Endometrium (tissue), 2 donors: ENCODE data around the gene MFSD11.
"Not testable (repeated sequence)": the region's sequence is repeated elsewhere in the genome, so short reads cannot be mapped to it uniquely, and the experiment has no call there.

Experiments used
- FAIRE-seq: peaks from 2 replicates; lab custom pipeline; 2012; peaks lifted over from hg19 to GRCh38; lab: Jason Lieb, UNC
- donor health status: control.
- donor health status: control.

Gene MFSD11

DNA sequence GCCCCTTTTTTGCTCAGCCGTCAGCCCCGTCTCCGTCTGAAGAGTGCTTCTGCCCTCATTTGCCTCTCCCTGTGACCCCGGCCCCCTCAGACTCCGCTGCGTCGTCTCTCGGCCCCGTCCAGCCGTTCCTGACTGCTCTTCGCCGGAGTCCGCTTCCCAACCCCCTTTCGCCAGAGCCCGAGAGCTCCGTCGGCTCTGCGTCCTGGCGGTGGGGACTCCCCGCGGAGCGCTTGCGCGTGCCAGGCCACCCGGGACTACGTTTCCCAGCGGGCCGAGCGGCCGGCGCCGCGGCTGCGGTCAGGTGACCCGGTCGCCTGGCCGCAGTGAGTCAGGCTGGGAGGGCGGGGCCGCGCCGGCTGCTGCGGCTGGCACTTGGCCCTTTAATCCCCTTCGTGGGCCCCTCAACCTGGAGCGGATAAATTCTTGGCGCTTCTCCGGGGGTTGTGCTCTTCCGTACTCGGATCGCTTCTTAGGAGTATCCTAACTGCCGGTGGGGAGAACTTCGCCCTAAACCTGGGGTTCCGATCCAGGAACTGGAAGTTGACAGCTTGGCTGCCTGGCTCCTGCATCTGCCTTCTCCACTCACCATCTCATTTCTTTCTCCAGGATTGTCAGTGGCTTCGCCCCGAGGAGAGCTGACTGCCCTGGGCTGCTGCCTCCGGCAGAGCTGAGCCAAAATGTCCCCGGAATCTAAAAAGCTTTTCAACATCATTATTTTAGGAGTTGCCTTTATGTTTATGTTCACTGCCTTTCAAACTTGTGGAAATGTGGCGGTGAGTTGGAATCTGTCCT, at the start of gene MFSD11:
TSS of gene MFSD11 (plus strand) at position 444 of the 792 bp plus-strand sequence. CDS start at position 678, 234 bp downstream.
- FAIRE-seq = no peak

GRCh38 chr17:76688165-76688622, 49.7 kb upstream of the MFSD11 start:
- no peak for FAIRE-seq

DNA sequence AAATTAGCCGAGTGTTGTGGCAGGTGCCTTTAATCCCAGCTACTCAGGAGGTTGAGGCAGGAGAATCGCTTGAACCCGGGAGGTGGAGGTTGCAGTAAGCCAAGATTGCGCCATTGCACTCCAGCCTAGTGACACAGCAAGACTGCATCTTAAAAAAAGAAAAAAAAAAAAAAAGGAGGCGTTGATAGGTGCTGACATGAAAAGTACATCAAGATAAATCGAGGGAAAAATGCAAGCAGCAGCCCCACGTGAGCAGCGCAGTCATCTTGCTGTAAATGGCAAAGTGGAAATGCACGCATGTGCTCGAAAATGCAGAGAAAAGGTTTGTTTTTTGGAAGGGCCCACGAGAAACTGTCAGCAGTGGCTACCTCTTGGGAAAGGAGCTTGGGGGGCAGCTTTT, 48.1 kb upstream of the MFSD11 start:
- no peak for FAIRE-seq

- no peak for FAIRE-seq
Observed at GRCh38 chr17:76690596-76691280, 47.2 kb upstream of the MFSD11 start.

DNA sequence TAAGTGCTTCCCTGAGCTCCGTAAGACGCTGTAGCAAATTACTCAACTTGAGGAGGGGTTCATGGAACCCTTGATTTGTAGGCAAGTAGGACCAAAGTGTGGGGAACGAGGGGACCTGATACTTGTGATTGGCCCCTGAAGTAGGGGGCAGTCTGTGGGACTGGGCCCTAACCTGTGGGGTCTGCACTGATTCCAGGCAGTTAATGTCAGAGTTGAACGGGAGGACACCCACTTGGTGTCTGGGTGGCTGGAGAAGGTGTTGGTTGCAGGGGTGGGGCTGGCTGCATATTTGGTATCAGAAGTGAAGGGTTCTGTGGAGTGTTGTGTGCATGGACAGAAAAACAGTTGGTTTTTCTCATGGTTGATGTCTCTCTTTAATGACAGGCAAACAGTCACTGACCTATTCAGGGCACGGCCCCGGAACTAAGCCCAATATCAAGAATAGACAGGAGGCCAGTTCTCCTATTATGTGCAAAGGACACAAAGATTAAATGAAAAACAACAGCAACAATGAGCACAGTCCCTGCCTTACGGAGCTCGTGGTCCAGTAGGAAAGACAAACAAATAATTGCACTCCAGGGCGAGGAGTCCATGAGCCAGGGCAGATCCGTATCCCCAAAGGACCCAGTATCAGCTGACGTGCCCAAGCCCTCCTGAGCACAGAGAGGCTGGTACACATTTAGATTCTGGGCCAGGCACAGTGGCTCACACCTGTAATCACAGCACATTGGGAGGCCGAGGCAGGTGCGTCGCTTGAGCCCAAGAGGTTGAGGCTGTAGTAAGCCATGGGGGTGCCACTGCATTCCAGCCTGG, 46.3 kb upstream of the MFSD11 start:
- FAIRE-seq = no peak

DNA sequence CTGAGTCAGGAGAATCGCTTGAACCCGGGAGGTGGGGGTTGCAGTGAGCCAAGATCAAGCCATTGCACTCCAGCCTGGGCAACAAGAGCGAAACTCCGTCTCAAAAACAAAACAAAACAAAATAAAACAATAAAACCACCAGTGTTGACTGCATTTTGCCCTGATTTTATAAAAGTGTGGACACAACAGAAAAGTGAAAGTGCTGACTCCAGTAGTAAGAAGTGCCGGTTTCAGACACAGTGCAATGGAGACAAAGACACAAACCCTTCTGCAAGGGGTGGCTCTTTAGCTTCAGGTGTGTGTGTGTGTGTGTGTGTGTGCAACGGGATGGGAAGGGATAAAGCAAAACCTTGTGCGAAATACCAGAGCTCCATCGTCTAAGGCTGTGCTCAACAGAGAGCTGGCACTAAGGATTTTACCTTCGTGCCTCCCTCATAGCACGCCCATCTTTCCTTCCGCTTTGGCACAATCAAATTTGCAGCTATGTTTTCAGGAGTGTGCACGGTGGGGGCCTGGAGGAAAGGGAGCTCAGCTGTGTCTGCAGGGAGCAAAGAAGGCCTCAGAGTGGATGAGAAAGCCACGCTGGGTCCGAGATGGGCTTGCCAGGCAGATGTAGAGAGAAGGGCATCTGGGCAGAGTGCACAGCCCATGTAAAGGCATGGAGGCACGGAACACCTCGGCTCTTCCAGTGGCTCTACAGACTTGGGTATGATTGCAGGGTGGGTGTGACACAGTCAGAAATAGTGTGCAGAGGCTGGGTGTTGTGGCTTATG, 42.7 kb upstream of the MFSD11 start:
- no peak for FAIRE-seq

- FAIRE-seq = no peak
Observed at GRCh38 chr17:76696763-76697701, 40.9 kb upstream of the MFSD11 start.

GRCh38 chr17:76697702-76698465, 40.0 kb upstream of the MFSD11 start:
- no peak for FAIRE-seq

GRCh38 chr17:76698466-76698977, 39.4 kb upstream of the MFSD11 start:
- FAIRE-seq = not testable (repeated sequence)

DNA sequence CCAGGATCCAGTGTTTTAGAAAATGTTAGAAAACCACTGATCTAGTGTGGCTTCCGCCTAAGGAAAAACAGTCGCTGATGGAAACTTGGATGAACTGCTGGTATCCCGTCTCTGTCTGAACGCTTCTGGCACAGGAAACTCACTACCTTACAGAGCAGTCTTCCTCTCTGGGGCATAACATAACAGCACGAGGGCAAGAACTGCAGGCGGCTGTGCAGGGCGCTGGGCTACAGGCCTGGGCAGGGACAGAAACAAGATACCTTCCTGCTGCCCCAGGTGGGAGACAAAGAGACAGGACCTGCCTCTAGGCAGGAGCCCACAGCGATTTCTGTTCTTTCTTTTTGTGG, 37.7 kb upstream of the MFSD11 start:
- FAIRE-seq = no peak

- no peak for FAIRE-seq
Observed at GRCh38 chr17:76700617-76701470, 37.1 kb upstream of the MFSD11 start.

- no peak for FAIRE-seq
Observed at GRCh38 chr17:76701471-76701967, 36.4 kb upstream of the MFSD11 start.

GRCh38 chr17:76702076-76702475, 35.8 kb upstream of the MFSD11 start:
- FAIRE-seq = no peak

DNA sequence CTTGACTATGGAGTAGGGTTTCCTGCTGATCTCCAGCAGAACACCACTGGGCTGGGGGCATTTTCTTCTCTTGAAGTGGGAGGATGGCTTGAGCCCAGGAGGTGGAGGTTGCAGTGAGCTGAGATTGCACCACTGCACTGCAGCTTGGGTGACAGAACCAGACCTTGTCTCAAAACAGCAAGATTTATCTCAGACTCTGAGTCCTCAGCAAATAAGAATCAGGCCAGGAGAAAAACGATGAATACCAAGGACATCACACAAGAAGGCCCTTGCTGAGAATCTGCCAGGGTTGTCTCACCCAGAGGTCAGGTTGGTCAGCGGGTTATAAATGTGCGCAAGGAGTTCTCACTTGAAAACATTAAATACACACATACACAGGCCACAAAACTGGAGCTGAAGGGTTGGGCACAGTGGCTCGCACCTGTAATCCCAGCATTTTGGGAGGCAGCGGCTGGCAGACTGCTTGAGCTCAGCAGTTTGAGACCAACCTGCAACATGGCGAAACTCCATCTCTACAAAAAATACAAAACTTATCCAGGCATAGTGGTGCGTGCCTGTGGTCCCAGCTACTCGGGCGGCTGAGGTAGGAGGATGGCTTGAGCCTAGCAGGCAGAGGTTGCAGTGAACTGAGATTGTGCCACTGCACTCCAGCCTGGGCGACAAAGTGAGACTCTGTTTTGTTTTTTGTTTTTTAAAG, 34.8 kb upstream of the MFSD11 start:
- no peak for FAIRE-seq

- no peak for FAIRE-seq
Observed at GRCh38 chr17:76704805-76705204, 33.1 kb upstream of the MFSD11 start.

DNA sequence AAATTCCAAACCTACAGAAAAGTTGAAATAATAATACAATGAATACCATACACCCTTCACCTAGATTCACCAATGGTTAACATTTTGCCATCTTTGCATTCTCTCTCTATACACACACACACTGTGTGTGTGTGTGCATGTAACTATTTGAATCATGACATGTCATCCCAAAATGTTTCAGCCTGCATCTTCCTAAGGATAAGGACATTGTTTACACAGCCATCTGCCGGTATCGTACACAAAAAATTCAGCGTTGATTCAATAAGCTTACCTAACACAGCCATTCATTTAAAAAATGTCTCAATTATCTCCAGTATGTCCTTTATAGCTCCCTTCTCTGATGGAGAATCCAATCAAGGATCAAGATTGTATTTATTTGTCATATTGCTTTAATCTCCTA, 31.1 kb upstream of the MFSD11 start:
- no peak for FAIRE-seq

GRCh38 chr17:76707985-76708807, 29.7 kb upstream of the MFSD11 start:
- no peak for FAIRE-seq
